Stimulated activated CD4-positive, alpha-beta T cell treated with anti-CD3 and anti-CD28 coated beads, TNF-alpha, amount 100 ng/mL, for 48 hours (primary cell): ENCODE data around the gene TAS2R10.
"Not testable (repeated sequence)": the region's sequence is repeated elsewhere in the genome, so short reads cannot be mapped to it uniquely, and the experiment has no call there.

Source experiments
- DNase-seq, 3 donors: peaks; one replicate each; pipeline ENCODE4 v3.0.0-alpha.2; 2020; ENCODE audit warnings: low read depth in 3 of 3

Gene TAS2R10, protein sequence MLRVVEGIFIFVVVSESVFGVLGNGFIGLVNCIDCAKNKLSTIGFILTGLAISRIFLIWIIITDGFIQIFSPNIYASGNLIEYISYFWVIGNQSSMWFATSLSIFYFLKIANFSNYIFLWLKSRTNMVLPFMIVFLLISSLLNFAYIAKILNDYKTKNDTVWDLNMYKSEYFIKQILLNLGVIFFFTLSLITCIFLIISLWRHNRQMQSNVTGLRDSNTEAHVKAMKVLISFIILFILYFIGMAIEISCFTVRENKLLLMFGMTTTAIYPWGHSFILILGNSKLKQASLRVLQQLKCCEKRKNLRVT

DNA sequence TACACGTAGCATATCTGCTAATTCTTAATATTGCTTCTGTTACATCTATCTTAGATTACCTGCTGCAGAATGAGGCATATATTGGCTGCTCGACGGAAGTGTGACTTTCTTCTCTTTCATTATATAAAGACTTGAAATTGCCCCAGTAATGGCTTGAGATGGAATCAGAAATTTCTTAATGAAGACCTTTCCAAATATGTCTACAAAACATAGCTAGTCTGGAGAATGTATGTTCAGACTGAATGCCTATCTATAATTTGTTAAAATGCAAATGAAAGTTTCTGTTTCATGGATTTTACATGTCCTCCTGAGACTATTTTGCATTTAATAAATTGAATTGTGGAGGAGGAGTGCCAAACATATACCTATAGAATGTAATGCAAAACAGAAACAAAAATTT lies at the start of gene TAS2R10:
Gene TAS2R10 (minus strand): TSS at position 101 of the 400 bp plus-strand sequence. CDS start 89 bp downstream, at position 12.
- no peak for DNase-seq

GRCh38 chr12:10873378-10873777 lies 47.2 kb upstream of the TAS2R10 start:
- no peak for DNase-seq

DNA sequence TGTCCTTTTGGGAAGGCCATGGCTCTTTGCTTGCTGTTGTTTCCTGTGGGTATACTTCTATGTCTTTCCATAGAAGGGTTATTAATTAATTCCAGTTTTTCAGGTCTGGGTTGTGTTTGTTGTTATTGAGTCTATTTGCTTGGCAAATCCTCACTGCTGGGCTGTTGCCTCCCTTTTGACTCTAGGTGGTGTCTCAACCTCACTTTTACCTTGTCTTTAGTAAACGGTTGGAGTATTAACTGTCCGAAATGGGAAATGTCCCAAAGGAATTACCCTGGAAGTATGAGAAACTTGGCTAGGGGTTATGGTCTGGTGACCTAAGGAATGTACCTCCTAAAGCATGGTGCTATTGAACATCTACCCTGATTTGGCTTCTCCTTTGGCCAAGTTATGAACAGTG lies 41.2 kb upstream of the TAS2R10 start:
- DNase-seq, result no peak

DNA sequence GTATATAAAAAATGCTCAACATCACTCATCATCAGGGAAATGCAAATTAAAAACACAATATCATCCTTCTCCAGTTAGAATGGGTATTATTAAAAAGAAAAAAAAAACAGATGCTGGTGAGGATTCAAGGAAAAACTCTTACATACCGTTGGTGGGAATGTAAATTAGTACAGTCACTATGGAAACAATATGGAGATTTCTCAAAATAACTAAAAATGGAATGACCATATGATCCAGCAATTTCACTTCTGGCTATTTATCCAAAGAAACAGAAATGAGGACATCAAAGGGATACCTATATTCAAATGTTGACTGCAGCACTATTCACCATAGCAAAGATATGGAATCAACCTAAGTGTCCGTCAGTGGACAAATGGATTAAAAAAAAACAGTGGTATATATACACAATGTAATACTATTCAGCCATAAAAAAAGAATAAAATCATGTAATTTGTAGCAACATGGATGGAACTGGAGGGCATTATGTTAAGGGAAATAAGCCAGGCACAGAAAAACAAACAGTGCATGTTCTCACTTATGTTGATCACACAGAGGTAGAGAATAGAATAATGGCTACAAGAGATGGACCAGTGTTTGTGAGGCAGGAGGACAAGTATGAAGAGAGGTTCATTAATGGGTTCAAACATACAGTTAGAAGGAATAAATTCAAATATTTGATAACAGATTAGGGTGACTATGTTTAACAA lies 37.5 kb upstream of the TAS2R10 start:
- DNase-seq, result no peak

DNA sequence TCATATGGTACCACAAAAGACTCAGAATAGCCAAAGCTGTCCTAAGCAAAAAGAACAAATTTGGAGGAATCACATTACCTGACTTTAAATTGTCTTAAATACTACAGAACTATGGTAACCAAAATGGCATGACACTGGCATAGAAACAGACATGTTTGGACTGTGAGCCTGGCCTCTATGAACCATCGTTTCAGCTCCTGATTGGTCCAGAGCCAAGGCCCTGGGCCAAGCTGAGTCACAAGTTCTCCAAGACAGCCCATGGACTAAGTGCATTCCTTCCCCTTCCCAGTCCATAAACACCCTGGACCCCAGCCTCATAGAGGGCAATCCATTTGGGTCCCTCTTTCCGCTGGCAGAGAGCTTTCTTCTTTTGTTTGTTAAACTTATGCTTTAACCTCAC lies 35.2 kb upstream of the TAS2R10 start:
- DNase-seq, result no peak

GRCh38 chr12:10855807-10856206 lies 29.6 kb upstream of the TAS2R10 start:
- DNase-seq, result no peak

DNA sequence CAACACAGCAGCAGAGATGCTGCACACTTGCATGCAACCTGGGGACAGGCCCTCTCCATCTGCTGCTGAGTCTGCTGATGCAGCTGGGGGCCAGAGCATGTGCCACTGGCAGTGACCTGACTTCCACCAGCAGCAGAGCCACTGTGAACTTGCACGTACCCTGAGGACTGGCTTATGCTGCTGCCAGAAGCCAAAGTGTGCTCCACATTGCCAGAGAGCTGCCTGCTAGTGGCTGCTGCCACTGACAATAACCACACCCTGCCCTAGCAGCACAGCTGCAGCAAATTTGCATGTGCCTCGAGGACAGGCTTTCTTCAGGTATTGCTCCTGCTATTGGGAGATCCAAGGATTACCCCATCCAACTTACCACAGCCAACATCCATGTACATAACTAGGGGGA lies 27.6 kb upstream of the TAS2R10 start:
- DNase-seq, result no peak

GRCh38 chr12:10851243-10851858 lies 25.2 kb upstream of the TAS2R10 start:
- no peak for DNase-seq

- DNase-seq, result no peak
Measured at GRCh38 chr12:10849425-10849878, 23.3 kb upstream of the TAS2R10 start, which contains the start of gene PRR4. PRR4 (minus strand) TSS chr12:10849475; CDS start chr12:10849437, 38 bp downstream.

GRCh38 chr12:10847744-10848143 lies 21.6 kb upstream of the TAS2R10 start:
- DNase-seq, result no peak

- DNase-seq, result no peak
Measured at GRCh38 chr12:10842862-10843261, 16.7 kb upstream of the TAS2R10 start.

DNA sequence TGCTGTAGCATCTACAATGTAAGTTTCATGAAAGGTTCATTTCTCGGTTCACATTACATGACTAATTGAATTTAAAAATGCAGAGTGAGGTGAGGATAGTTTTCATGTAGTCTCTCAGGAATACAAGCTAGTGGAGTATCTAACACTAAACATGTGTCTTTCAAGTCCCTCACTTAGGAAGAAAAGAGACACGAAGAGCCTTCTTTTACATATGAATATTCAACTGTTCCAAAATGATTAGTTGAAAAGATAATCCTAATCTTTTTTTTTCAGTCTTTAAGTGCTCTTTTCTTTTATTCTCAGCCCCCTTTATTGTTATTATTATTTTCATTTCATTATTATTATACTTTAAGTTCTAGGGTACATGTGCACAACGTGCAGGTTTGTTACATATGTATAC lies 12.3 kb upstream of the TAS2R10 start:
- no peak for DNase-seq

GRCh38 chr12:10829994-10830393 lies 3.8 kb upstream of the TAS2R10 start:
- no peak for DNase-seq

- no peak for DNase-seq
Measured at GRCh38 chr12:10824957-10825356, 1.2 kb downstream of the TAS2R10 start.

DNA sequence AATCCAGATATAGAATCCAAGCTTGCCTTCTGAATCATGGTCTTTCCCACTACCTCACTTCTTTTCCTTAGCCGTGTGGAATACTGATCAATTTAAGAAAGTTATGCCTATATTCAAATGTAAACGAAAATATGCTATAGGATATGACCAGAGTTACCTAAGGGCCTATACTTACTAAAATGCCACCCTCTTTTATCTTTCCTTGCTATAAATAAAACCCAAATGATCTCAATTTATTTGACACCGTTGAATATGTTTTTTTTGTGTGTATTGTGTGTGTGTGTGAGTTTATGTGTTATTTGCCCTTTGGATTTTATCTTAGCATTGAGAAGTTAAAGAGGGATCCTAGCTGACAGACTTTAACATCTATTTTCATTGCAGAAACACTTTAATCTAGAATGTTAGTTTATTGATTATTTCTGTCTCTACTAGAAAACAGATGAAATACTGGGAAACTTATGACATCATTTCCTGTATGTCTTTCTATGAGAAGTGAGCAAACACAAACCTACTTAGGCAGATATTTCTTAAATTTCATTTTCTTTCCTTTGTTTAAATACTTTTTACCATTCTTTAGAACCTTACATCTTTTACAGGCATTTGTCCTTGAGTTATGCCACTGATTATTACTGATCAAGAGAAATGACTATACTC lies 14.1 kb downstream of the TAS2R10 start:
- no peak for DNase-seq

DNA sequence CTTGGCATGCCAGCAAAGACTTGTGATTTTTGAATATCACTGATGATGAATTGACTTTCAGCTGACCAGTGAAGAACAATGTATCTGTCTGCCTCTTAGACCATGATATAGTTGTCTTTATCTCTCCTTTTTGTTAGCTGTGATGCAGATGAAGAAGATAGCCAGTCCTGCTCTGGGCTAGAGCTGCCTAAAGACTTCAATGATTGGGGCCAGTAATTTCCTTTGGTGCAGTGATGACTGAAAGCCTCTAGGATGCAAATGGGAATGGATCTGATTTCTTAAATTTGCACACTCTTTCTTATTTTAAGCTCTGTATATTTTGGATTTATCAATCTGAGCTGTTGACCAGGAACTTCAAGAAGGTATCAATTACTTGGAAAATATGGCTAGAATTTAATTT lies 16.1 kb downstream of the TAS2R10 start, which contains the start of gene TAS2R9:
Gene TAS2R9 (minus strand): TSS at position 101 of the 400 bp plus-strand sequence. CDS start 93 bp downstream, at position 8.
- DNase-seq, result no peak

- DNase-seq, result no peak
Measured at GRCh38 chr12:10807186-10807585, 19.0 kb downstream of the TAS2R10 start, which contains the start of gene TAS2R8. TAS2R8 (minus strand) TSS chr12:10807286; CDS start chr12:10806980, 306 bp downstream.

DNA sequence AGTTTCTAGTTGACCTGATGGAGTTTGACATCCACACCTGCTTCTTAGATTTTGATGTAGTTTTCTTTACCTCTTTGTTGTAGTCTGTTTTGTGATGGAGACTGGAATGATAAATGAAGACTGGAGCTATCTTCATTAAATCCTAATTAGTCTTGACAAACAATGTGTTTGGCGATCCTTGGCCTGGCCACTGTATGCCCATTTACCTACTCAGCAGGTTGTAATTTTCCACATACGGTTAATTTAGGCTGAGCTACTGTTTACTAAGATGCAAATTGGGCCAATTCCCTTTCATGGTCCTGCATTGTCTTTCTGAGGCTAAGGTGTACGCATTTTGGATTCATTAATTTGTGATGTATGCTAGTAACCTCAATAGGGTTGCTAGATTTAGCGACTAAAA lies 23.6 kb downstream of the TAS2R10 start, which contains the start of gene TAS2R7:
Gene TAS2R7 (minus strand): TSS at position 41 of the 400 bp plus-strand sequence. CDS start 57 bp downstream, outside the sequence.
- DNase-seq, result no peak

DNA sequence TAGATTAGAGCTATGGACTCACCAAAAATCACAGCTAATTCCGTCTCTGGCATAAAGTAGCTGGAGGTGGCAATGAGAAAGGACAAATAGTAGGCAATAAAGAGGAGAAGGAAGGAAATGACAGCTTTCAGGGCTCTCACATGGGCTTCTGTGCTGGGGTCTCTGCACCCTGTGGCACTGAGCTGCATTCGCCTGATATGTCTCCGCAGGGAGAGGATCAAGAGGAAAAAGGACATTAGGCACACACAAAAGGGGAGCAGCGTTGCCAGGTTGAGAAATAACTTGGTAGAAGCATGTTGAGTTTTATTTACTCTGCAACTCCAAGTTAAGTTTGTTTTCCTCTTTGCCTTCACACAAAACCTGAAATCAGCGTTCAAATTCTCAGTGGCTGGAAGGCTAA lies 24.4 kb downstream of the TAS2R10 start:
- no peak for DNase-seq

DNA sequence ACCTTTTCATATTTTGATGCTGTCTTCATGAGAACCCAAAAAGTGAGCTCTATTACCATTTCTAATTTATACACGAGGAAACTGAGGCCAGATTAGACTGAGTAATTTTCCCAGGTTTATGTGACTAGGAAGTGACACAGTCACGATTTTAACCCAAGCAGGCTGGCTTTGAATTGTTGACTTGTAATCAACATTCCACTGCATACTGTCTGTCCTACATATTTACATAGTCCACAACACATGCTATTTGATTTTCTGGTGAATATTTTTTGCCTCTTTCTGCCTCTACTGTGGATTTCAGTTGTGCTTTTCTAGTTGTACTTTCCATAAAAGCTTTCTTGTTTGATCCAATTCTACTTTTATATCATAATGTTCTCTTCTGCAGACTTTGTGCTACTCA lies 31.9 kb downstream of the TAS2R10 start:
- DNase-seq, result no peak

- DNase-seq, result not testable (repeated sequence)
Measured at GRCh38 chr12:10791769-10792168, 34.4 kb downstream of the TAS2R10 start.

GRCh38 chr12:10783252-10783651 lies 42.9 kb downstream of the TAS2R10 start:
- no peak for DNase-seq
